GM19468 (cell line): ENCODE results near the gene CCDC112.
A peak's percentile ranks its signal among the peaks of the same experiment; 100 is the strongest.
"Not testable (repeated sequence)": the region's sequence is repeated elsewhere in the genome, so short reads cannot be mapped to it uniquely, and the experiment has no call there.

ENCODE experiments used
- ATAC-seq: cut with Tn5 transposase; IDR thresholded peaks from one replicate; pipeline ENCODE4 v1.9.1; 2021; ENCODE audit warnings: mild to moderate bottlenecking, moderate library complexity, moderate number of reproducible peaks; ENCODE audit not compliant: unreplicated experiment; ENCODE audit errors: extremely low read depth

The CCDC112 gene

DNA sequence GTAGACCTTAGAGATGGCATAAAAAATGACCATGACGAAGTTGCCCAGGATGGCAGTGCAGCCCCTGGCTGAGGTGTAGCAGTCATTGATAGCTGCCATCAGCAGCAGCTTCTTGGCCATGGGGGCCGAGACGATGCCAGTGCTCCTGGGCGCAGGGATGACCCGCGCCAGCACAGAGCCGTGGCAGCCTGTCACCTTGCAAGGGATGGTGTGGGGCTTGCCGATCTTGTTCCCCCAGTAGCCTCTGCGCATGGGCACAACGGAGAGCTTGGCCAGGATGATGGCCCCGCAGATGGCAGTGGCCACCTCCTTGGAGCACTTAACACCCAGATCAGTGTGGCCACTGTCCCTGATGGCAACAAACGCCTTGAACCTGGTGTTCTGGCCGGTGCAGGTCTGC, 31.7 kb downstream of the CCDC112 start:
- ATAC-seq = no peak

DNA sequence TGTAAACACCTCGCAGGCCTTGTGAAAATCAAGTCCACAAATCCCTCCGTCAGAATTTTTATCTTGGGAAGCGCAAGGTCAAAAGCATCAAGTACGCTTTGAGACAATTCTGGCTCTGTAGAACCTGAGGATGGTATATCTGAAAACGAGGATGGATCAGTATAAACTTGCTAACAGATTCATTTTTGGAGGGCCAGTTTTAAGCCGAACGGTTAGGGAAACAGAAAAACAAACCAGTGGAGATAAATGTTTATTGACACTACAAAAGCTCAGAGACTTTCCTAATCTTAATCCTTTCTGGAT, 33.4 kb downstream of the CCDC112 start:
- no peak for ATAC-seq

DNA sequence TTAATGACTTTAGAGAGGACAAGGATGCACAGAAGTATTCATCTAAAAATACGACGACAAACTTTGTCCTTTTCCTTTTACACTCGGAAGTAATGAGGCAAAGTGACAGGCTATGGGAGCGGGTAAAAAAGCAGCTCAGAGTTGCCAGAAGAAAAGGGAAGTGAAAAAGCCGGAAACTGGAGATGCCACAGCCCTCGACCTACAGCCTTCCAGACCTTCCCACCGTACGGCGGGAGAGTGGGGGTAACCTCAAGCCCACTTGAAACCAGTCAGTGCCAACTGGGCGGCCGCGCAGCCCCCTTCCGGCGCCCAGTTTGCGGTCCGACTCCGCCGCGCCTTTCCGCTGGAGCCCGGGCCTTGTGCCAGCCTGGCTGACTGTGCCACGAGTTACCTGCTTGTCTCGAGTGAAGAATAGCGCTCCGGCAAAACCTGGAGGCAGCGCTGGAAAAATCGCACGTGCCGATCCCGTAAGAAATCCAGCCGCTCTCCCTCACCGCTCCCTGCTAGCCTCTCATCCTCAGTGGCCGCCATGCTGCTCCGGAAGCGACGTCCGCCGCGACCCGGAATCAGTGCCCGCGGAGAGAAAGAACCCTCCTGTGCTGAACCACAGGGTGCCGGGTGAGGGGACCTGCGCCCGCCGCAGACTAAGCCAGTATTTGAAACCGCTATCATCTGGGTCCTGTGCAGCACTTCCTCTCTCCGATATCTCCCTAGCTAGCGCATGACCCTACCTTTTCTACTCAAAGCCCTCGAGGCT, 34.0 kb downstream of the CCDC112 start, which contains the start of gene PGGT1B:
PGGT1B (minus strand) TSS at position 557 of the 757 bp plus-strand sequence; CDS start at position 531, 26 bp downstream.
- ATAC-seq = peak; percentile 94

DNA sequence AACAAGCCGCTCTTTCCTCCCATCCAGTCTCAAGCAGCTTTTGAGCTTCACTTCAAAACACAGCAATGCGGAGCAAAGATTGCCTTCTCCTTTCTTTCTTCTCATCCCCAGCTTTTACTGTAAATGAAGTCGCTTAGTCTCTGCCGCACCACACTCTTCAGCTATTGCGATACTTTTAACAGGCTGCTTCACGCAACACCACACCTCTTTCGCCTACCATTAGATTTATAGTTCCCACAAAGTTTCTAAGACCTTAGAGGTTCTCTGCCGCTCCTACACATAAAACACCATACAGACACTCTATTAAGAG, 34.5 kb downstream of the CCDC112 start:
- peak; percentile 9 for ATAC-seq

DNA sequence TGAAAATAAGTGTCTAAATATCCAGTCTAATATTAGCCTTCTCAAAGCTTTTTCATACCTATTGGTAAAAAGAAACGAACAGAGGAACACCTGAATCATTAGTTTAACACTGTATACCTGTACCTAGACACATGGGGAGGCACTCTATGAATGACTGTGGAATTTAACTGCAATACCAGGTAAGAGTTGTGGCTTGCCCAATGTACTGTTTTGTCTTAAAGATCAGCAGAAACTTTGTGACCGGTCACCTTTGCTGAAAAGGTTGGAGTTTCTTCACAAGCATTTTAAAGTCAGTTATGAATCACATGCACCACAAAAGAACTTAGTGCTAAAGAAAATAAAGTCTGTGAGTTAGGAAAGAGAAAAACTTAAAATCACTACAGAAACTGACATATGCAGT, 36.2 kb downstream of the CCDC112 start:
- ATAC-seq = no peak

DNA sequence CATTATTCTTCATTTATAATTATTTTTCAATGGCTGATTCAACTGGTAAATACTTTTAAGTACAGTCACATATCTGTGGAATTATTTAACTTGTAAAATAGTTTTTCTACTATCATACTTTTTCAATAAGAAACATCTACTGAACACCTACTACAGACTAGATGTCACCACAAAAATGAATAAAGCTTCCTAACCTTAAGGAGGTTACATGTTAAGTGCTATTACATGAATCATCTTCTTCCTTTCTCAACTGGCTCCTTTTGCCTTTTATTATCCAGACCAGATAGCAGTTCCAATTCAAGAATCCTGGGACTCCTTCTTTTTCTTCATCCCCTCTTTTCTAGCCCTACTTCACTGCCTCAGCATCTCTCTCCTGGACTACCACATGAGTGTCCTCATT, 38.5 kb downstream of the CCDC112 start:
- ATAC-seq = no peak

DNA sequence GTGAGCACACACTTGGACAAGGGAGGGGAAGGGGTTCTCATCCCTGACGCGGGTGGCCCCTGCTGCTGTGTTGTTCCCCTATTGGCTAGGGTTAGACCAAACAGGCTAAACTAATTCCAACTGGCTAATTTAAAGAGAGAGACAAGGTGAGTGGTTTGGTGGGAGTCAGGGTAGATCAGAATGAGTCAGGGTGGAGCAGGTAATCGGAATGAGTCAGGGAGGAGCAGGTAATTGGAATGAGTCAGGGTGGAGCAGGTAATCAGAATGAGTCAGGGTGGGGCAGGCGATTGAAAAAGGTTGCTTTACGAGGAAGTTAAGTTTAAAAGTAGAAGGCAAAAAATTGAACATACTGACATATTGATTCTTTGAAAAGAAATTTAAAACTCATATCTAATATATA, 47.1 kb downstream of the CCDC112 start:
- ATAC-seq = not testable (repeated sequence)

DNA sequence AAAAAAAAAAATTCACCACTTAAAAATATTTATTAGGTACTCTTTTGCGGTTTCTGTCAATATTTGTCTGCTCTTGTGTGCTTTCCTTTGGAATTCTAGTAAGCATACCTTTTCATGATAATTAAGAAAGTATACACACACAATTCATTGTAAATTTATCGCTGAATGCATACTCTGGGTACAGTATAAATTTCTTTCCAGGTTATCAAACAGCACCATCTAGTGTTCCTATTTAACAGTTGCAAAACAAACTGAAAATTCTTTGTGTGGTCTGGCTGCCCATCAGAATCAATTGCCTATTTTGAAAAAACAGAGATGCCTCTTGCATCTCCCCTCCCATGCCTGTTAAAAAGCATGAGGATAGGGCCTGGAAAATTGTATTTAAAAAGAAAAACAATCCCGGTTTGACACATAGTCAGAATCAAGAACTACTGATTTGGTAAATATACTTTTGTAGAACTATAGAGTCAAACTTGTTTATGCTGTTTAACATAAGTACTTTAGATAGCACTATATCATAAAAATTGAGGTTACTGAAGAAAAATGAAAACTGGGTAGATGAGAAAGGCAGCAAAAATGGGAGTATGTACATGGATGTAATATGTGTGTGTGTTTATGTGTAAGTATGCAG, 50.0 kb downstream of the CCDC112 start:
- ATAC-seq = peak; percentile 31

DNA sequence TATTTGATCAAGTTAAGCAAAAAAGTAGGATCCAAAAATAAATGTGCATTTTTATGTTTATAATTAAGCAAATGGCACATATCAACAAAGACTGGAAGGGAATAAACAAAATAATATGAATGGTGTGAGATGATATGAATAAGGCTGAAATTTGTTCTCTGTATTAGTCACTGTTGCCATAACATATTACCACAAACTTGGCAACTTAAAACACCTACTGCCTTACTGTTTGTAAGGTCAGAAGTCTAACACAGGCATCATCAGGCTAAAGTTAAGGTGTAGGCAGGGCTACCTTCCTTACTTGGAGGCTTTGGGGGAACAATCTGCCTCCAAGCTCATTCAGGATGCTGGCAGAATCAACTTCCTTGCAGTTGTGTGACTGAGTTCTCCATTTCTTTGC, 53.0 kb downstream of the CCDC112 start:
- ATAC-seq = peak; percentile 55

DNA sequence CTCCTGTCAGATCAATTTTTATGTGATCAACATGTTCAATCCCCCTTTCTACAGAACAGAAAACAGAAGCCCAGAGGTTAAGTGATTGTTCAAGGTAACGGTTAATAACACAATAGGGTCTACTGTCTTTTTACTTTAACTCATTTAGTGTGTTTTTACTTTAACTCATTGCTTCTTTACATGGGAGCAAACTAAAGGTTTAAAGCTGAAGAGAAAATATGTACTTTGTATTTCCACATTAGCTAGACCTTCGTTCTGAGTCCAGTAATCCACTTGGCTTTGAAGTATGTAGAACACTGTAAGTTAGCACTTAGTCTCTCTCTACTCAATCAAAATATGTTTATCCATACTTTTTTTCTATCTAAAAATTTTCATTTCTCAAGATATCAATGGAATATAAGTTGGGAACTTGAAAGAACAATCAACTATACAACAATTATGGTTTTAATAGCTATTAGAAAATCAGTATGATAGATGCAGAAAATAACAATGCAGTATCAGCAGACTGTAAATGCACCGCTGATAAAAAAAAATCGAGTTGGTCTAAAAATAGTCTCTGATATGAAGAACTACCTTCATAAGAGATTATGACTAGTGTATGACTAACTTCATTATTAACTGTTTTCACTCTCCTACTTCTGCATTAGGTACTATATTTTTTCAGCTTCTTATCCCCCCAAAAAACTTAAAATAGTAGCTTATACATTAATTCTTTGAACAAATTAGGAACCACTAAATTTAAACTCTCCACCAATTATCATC, 54.4 kb downstream of the CCDC112 start:
- no peak for ATAC-seq

DNA sequence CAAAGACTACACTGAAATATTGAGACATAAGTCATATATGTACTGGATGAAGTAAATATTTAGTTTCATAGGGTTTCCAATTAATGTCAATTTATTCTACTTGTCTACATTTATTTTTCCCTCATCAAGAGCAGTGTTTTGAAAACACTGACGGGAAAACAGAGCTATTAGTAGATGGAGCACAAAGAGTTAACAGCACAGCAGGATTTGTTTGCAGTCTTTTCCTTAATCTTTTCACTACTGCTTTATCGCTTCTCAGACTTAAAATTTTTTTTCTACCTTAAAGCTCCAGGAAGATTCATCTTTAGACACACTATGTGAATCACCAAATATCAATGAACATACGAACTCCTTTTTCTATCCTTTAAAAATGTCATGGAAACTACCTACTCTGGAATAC, 59.4 kb downstream of the CCDC112 start:
- ATAC-seq = no peak

DNA sequence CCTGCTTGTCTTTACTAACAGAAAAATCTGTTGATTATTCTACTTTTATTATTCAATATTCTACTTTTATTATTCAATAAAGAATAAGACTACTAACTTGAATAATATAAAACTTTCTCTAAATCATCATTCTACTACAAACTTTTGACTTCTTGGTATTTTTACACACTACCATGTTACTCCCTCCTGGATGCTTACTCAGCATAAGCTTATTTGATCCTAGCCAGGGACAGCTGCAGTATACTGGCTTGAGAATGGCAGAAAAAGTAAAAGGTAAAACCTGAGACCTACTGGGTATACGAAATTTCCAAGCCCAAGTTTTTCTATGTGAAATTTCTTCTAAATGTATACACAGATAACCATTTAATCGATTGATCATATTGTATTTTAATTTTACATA, 59.9 kb downstream of the CCDC112 start:
- no peak for ATAC-seq

DNA sequence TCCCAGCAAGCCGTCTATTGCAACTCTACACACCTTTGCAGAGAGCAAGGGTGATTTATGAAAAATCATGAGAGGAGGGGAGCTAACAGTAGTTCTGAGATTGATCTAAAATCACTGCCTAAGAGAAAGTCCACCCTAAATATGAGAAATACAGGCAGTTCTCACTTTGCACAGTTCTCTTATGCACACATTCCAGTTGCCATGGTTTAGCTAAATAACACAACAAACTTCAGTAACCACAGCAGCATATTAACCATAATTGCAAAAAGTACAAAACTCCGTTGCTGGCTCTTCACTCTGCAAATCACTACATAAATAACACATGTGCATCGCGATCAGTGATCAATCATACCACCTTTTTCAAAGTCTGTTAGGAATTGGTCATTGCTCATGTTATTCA, 64.9 kb downstream of the CCDC112 start:
- no peak for ATAC-seq

DNA sequence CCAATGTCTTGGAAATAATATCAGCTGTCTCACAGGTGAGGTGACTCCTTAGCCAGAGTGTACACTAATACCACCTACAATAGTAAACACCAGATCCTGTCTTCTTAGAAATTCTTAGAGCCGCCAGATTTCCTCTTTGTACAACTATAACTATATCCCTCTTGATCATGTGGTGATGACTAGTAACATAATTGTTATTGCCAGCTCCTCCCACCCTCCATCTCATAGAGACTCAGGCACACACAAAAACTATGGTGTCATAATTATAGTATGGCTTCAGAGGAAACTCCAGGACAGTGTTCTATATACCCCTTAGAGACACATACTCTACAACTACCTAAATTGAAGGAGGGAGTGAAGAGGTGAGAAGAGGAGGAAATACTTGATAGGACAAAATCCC, 66.8 kb downstream of the CCDC112 start:
- ATAC-seq = no peak

DNA sequence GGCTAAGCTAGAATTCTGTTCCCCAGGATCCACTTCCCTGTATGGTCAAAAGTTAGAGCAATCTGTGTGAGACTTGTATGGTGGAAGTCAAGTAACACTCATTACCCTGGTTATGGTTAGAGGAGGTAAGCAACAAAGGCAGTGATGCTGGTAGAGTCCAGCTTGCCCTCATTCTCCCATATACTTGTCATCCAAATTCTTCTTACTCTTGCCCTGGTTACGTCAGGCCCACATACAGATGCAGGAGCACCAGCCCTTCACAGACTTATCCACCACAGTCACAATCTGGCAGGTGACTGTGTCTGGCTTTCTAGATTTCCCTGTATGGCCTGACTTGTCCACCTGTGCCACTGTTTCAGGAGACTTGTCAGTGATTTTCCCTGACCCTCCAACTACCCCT, 69.2 kb downstream of the CCDC112 start:
- ATAC-seq = no peak
